Neural progenitor cell (in vitro differentiated cells): ENCODE data around the gene CKAP4. TPM values are rescaled to one million over a fixed set of nuclear protein-coding genes. Genes with fewer than 3 reads are reported as not detected.
A peak's percentile ranks its signal among the peaks of the same experiment; 100 is the strongest.

ENCODE experiments used
- DNase-seq: peaks from one replicate; pipeline ENCODE4 v3.0.0-alpha.2; 2016; ENCODE audit warnings: low spot score
- H2AFZ ChIP-seq: fragments of 200-600 bp; sonication (generic); replicated peaks from 2 replicates; pipeline ENCODE4 v1.6.1; 2016; ENCODE audit warnings: antibody characterized with exemption
- H3F3A ChIP-seq: fragments of 200-600 bp; sonication (generic); 2 replicates; pipeline ENCODE4 v1.6.1; 2016; ENCODE audit warnings: antibody characterized with exemption, low read depth
- H3K27ac ChIP-seq: fragments of 200-600 bp; sonication (generic); 2 replicates; pipeline ENCODE4 v1.5.1; 2016; ENCODE audit warnings: mild to moderate bottlenecking
- H3K27me3 ChIP-seq: fragments of 200-600 bp; sonication (generic); 2 replicates; pipeline ENCODE4 v1.6.1; 2016; ENCODE audit warnings: mild to moderate bottlenecking, moderate library complexity
- H3K36me3 ChIP-seq: fragments of 200-600 bp; sonication (generic); 2 replicates; pipeline ENCODE4 v1.5.1; 2016
- H3K4me1 ChIP-seq: fragments of 200-600 bp; sonication (generic); 2 replicates; pipeline ENCODE4 v1.6.1; 2016; ENCODE audit warnings: mixed run types
- H3K4me2 ChIP-seq: fragments of 200-600 bp; sonication (generic); 2 replicates; pipeline ENCODE4 v1.6.1; 2016
- H3K4me3 ChIP-seq: fragments of 200-600 bp; sonication (generic); 2 replicates; pipeline ENCODE4 v1.5.1; 2016
- H3K79me2 ChIP-seq: fragments of 200-600 bp; sonication (generic); 2 replicates; pipeline ENCODE4 v1.6.1; 2016; ENCODE audit warnings: low read depth
- H3K9ac ChIP-seq: fragments of 200-600 bp; sonication (generic); 2 replicates; pipeline ENCODE4 v1.6.1; 2016
- H3K9me3 ChIP-seq: fragments of 200-600 bp; sonication (generic); 2 replicates; pipeline ENCODE4 v1.5.1; 2016; ENCODE audit warnings: low read depth
- H4K20me1 ChIP-seq: fragments of 200-600 bp; sonication (generic); 2 replicates; pipeline ENCODE4 v1.6.1; 2016; ENCODE audit warnings: low read depth
- H3K27ac Mint-ChIP-seq: 3 replicates; pipeline ENCODE4 v1.8.0; 2021; ENCODE audit warnings: mixed read lengths
- H3K27me3 Mint-ChIP-seq: 2 replicates; pipeline ENCODE4 v1.8.0; 2022; ENCODE audit warnings: low read depth, mild to moderate bottlenecking, inconsistent platforms, moderate library complexity, mixed read lengths; ENCODE audit not compliant: insufficient read depth
- H3K36me3 Mint-ChIP-seq: 3 replicates; pipeline ENCODE4 v1.8.0; 2021; ENCODE audit warnings: mixed read lengths
- H3K4me1 Mint-ChIP-seq: 3 replicates; pipeline ENCODE4 v1.8.0; 2021; ENCODE audit warnings: mixed read lengths
- H3K4me3 Mint-ChIP-seq: 3 replicates; pipeline ENCODE4 v1.8.0; 2021; ENCODE audit warnings: mild to moderate bottlenecking, moderate library complexity, mixed read lengths
- H3K9me3 Mint-ChIP-seq: 3 replicates; pipeline ENCODE4 v1.8.0; 2020; ENCODE audit warnings: mixed read lengths
- EZH2 ChIP-seq: fragments of 200-600 bp; sonication (generic); IDR thresholded peaks from 2 replicates; pipeline ENCODE4 v1.6.1; 2017; ENCODE audit warnings: antibody characterized with exemption, mild to moderate bottlenecking, moderate library complexity
- EZH2phosphoT487 ChIP-seq: fragments of 200-600 bp; sonication (generic); IDR thresholded peaks from 2 replicates; pipeline ENCODE4 v1.6.1; 2017; ENCODE audit warnings: antibody characterized with exemption
- total RNA-seq: library from RNA; depleted of rRNA; stranded (reverse); fragments of >200 nt; gene quantifications from 2 replicates; pipeline ENCODE4 v1.2.3, GENCODE V29; 2015; ENCODE audit warnings: low replicate concordance
- TF ChIP-seq, protein P1 (sequence below): fragments of 200-600 bp; sonication (generic); IDR thresholded peaks from 2 replicates; pipeline ENCODE4 v1.5.1; 2017; ENCODE audit warnings: antibody characterized with exemption, mild to moderate bottlenecking

Gene CKAP4
- total RNA-seq, 1 donor from 2014 or later = 58.7 TPM

DNA sequence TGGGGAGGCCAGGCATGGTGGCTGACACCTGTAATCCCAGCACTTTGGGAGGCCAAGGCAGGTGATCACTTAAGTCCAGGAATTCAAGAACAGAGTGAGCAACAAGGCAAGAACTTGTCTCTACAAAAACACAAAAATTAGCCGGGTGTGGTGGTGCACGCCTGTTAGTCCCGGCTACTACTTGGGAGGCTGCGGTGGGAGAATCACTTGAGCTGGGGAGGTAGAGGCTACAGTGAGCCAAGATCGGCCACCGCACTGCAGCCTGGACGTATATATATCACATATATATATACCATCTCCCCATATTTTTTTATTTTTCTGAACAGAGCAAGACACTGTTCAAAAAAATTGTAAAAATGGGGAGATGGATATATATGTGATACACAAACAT lies 19.5 kb downstream of the CKAP4 start:
- no peaks in the 10 kb centered on the region for H3K36me3 Mint-ChIP-seq
- no peak overlapping the region for H3K9ac ChIP-seq
- H4K20me1 ChIP-seq = no peaks in the 10 kb centered on the region
- no peaks in the 10 kb centered on the region for H3K36me3 ChIP-seq
- no peak overlapping the region for H3K27ac Mint-ChIP-seq
- H3K4me1 ChIP-seq = peaks cover 6% of the 10 kb centered on the region
- no peaks in the 10 kb centered on the region for H3K9me3 Mint-ChIP-seq
- no peaks in the 10 kb centered on the region for H3K27me3 ChIP-seq
- peaks cover 2% of the 10 kb centered on the region for H3K27me3 Mint-ChIP-seq
- no peak for DNase-seq
- H2AFZ ChIP-seq = no peak overlapping the region
- no peak overlapping the region for H3K4me3 Mint-ChIP-seq
- no peaks in the 10 kb centered on the region for H3K79me2 ChIP-seq
- H3K27ac ChIP-seq = no peak overlapping the region
- no peak for TF ChIP-seq EZH2
- TF ChIP-seq EZH2phosphoT487 = no peak
- TF ChIP-seq, protein P1, sequence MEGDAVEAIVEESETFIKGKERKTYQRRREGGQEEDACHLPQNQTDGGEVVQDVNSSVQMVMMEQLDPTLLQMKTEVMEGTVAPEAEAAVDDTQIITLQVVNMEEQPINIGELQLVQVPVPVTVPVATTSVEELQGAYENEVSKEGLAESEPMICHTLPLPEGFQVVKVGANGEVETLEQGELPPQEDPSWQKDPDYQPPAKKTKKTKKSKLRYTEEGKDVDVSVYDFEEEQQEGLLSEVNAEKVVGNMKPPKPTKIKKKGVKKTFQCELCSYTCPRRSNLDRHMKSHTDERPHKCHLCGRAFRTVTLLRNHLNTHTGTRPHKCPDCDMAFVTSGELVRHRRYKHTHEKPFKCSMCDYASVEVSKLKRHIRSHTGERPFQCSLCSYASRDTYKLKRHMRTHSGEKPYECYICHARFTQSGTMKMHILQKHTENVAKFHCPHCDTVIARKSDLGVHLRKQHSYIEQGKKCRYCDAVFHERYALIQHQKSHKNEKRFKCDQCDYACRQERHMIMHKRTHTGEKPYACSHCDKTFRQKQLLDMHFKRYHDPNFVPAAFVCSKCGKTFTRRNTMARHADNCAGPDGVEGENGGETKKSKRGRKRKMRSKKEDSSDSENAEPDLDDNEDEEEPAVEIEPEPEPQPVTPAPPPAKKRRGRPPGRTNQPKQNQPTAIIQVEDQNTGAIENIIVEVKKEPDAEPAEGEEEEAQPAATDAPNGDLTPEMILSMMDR = no peak
- no peak overlapping the region for H3K4me3 ChIP-seq
- no peaks in the 10 kb centered on the region for H3K9me3 ChIP-seq
- no peaks in the 10 kb centered on the region for H3F3A ChIP-seq
- peaks cover 17% of the 10 kb centered on the region for H3K4me1 Mint-ChIP-seq
- H3K4me2 ChIP-seq = no peak overlapping the region

DNA sequence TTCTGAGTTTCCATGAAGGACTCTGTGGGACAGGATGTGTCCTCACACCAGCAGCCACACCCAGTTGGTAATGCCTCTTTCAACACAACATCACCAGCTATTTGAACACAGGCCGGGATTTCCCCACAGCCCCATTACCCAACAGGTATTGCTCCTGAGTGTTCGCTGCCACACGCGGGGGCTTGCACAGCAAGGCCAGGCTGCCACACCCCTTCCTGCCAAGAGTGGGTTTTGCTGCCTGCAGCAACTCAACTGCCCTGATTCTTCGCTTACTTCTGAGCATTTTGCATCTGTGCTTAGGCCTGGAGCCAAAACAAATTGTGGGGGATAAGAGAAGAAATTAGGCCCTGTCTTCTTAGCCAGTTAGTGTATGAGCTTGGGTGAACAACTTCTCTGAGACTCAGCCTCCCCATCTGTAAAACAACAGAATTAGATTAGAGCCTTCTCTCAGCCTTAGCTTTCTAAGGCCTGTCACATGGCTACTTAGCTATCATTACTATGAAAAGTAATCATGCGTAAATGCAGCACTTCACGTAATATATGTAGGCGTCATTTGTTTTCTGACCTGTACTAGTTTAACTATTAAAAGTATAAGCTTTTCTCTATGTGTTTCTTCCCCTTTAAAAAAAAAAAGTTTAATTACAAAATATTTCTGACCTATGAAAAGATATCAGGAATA lies 20.0 kb downstream of the CKAP4 start:
- H3K27me3 ChIP-seq = no peaks in the 10 kb centered on the region
- Mint-ChIP-seq H3K9me3 (no peaks in the 10 kb centered on the region), H3K4me3 (no peak overlapping the region), H3K4me1 (peaks cover 17% of the 10 kb centered on the region), H3K27ac (no peak overlapping the region), H3K36me3 (no peaks in the 10 kb centered on the region), H3K27me3 (peaks cover 2% of the 10 kb centered on the region)
- no peak for DNase-seq
- H3K9ac ChIP-seq = no peak overlapping the region
- H3K4me1 ChIP-seq = peaks cover 6% of the 10 kb centered on the region
- no peak overlapping the region for H3K4me3 ChIP-seq
- no peaks in the 10 kb centered on the region for H3F3A ChIP-seq
- H4K20me1 ChIP-seq = no peaks in the 10 kb centered on the region
- H3K9me3 ChIP-seq = no peaks in the 10 kb centered on the region
- H3K4me2 ChIP-seq = no peak overlapping the region
- TF ChIP-seq, protein P1 = no peak
- TF ChIP-seq EZH2phosphoT487 (no peak), EZH2 (no peak)
- no peaks in the 10 kb centered on the region for H3K79me2 ChIP-seq
- no peaks in the 10 kb centered on the region for H3K36me3 ChIP-seq
- H3K27ac ChIP-seq = no peak overlapping the region
- no peak overlapping the region for H2AFZ ChIP-seq

DNA sequence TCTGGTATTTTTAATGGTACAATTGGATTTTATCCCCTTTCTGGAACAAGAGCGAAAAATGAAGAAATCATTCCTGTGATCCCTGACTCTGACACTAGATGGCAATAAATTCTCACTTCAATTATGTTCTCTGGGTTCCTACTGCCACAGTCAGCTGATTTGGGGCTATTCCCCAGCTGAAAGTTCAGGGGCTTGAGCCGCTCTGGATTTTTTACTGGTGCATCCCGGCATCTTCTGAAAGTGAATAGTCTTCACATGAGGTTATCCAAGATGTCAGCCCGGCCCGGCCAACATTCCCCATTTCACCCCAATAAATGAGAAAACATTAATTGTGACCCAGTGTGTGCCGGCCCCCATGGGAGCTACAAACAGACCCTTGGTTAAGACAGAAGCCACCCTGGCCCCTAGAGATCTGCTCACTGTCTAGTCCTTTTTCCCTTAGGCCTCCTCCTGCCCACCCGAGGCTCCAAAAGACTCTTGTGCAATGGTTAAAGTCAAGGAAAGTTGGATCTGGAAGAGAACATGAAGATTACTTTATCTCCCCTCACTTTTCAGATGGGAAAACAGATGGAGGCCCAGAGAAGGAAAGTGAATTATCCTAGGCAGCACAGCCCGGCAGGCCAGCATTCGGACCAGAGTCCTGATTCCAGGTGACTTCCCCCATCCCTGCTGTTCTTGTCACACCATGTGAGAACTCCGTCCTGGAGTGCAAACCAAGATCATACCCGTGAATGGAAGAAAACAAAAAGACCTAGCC lies 20.8 kb downstream of the CKAP4 start:
- peak overlapping the region; percentile 18 for H3K4me3 Mint-ChIP-seq
- Histone ChIP-seq H3K4me2 (no peak overlapping the region), H3K36me3 (no peaks in the 10 kb centered on the region), H2AFZ (no peak overlapping the region), H3K4me3 (no peak overlapping the region), H3K9me3 (no peaks in the 10 kb centered on the region), H3K27me3 (no peaks in the 10 kb centered on the region), H3K79me2 (no peaks in the 10 kb centered on the region), H3K27ac (no peak overlapping the region), H3K9ac (no peak overlapping the region), H3F3A (no peaks in the 10 kb centered on the region), H3K4me1 (peaks cover 6% of the 10 kb centered on the region), H4K20me1 (no peaks in the 10 kb centered on the region)
- TF ChIP-seq EZH2 = no peak
- TF ChIP-seq, protein P1 = peak; percentile 81
- no peak overlapping the region for H3K27ac Mint-ChIP-seq
- no peaks in the 10 kb centered on the region for H3K36me3 Mint-ChIP-seq
- H3K9me3 Mint-ChIP-seq = no peaks in the 10 kb centered on the region
- peaks cover 2% of the 10 kb centered on the region for H3K27me3 Mint-ChIP-seq
- DNase-seq = peak; percentile 72
- H3K4me1 Mint-ChIP-seq = peaks cover 17% of the 10 kb centered on the region
